ENCODE results near the gene CMBL. TPM values are rescaled to one million over a fixed set of nuclear protein-coding genes. Genes with fewer than 3 reads are reported as not detected.
"Not testable (repeated sequence)": the region's sequence is repeated elsewhere in the genome, so short reads cannot be mapped to it uniquely, and the experiment has no call there.

Gene CMBL
- total and polyA plus RNA-seq, 10 donors, result 1.3 to 11.2 (median 4.1) TPM

- Histone ChIP-seq H3K27ac (no peak overlapping the region), H3K36me3 (no peaks in the 10 kb centered on the region), H3K9me3 (no peaks in the 10 kb centered on the region), H3K4me3 (no peak overlapping the region), H3K27me3 (replicated peaks in 1 of 7) (no peaks in the 10 kb centered on the region), H3K4me1 (no peaks in the 10 kb centered on the region)
- WGBS, 5 donors, result 37 to 63% (median 57%) methylated on average over 10 of the region's 10 CpGs
- intact Hi-C loops (cut with DNase I; ENCODE audit: low total_unique reads), result no loop called here
- no peak for DNase-seq
- TF ChIP-seq POLR2A (IDR thresholded peaks at IDR 0.05) (no peak), POLR2AphosphoS5 (IDR thresholded peaks at IDR 0.05) (no peak), CTCF (IDR thresholded peaks at IDR 0.05 in 8 of 11, conservative IDR thresholded peaks at IDR 0.05 in 3 of 11) (no peak)
Measured at GRCh38 chr5:10275460-10275859, 32.2 kb downstream of the CMBL start.

- H3K4me3 ChIP-seq, result not testable (repeated sequence)
Measured at GRCh38 chr5:10272875-10273209, 34.9 kb downstream of the CMBL start.

GRCh38 chr5:10272053-10272874, 35.4 kb downstream of the CMBL start:
- no peak for DNase-seq
- Histone ChIP-seq H3K9me3 (no peaks in the 10 kb centered on the region), H3K27me3 (replicated peaks in 1 of 7) (no peaks in the 10 kb centered on the region), H3K4me1 (no peaks in the 10 kb centered on the region), H3K4me3 (no peak overlapping the region), H3K27ac (no peak overlapping the region), H3K36me3 (no peaks in the 10 kb centered on the region)
- 63 to 72% (median 71%) methylated on average over 8 to 9 of the region's 9 CpGs for WGBS, 5 donors
- TF ChIP-seq POLR2A (IDR thresholded peaks at IDR 0.05) (no peak), CTCF (IDR thresholded peaks at IDR 0.05 in 8 of 11, conservative IDR thresholded peaks at IDR 0.05 in 3 of 11) (no peak), POLR2AphosphoS5 (IDR thresholded peaks at IDR 0.05) (no peak)
- intact Hi-C loops (cut with DNase I; ENCODE audit: low total_unique reads), result no loop called here

More at GRCh38 chr5:10272875-10273209, 34.9 kb downstream of the CMBL start:
- H3K36me3 ChIP-seq; H3K4me1 ChIP-seq; H3K27me3 ChIP-seq (replicated peaks in 1 of 7); H3K27ac ChIP-seq; intact Hi-C loops (cut with DNase I; ENCODE audit: low total_unique reads); DNase-seq; H3K9me3 ChIP-seq: not testable (repeated sequence)
- WGBS, 5 donors, result 70 to 79% (median 76%) methylated on average over 6 of the region's 6 CpGs

- Histone ChIP-seq H3K4me1 (peaks cover 0 to 8% (median 0%) of the 10 kb centered on the region in 6 donors), H3K27ac (no peak overlapping the region), H3K9me3 (no peaks in the 10 kb centered on the region), H3K27me3 (replicated peaks in 1 of 7) (no peaks in the 10 kb centered on the region), H3K4me3 (no peak overlapping the region), H3K36me3 (peaks cover 0 to 35% (median 27%) of the 10 kb centered on the region in 6 donors)
- 90 to 97% (median 95%) methylated on average over 10 of the region's 10 CpGs for WGBS, 5 donors
- intact Hi-C loops (cut with DNase I; ENCODE audit: low total_unique reads), result no loop called here
- TF ChIP-seq POLR2AphosphoS5 (IDR thresholded peaks at IDR 0.05) (no peak), CTCF (IDR thresholded peaks at IDR 0.05 in 8 of 11, conservative IDR thresholded peaks at IDR 0.05 in 3 of 11) (no peak), POLR2A (IDR thresholded peaks at IDR 0.05) (no peak)
- no peak for DNase-seq
Measured at GRCh38 chr5:10268100-10268499, 39.6 kb downstream of the CMBL start.

Measured in spleen (tissue), 11 donors.